A673 (cell line): Measurements from ENCODE around the gene NPPA.

Source experiments
- CTCF ChIP-seq: fragments of 300-800, 200-600 bp; sonication (generic); conservative IDR thresholded peaks from 2 replicates; pipeline ENCODE4 v1.5.1; 2017; ENCODE audit warnings: low read depth, mild to moderate bottlenecking, antibody characterized with exemption, low read length, moderate library complexity, mixed read lengths
- EZH2 ChIP-seq: fragments of 200-600 bp; sonication (generic); IDR thresholded peaks from 2 replicates; pipeline ENCODE4 v1.6.1; 2017; ENCODE audit warnings: borderline replicate concordance, low read depth, mild to moderate bottlenecking, mixed read lengths, antibody characterized with exemption, low read length; ENCODE audit not compliant: poor library complexity, severe bottlenecking

DNA sequence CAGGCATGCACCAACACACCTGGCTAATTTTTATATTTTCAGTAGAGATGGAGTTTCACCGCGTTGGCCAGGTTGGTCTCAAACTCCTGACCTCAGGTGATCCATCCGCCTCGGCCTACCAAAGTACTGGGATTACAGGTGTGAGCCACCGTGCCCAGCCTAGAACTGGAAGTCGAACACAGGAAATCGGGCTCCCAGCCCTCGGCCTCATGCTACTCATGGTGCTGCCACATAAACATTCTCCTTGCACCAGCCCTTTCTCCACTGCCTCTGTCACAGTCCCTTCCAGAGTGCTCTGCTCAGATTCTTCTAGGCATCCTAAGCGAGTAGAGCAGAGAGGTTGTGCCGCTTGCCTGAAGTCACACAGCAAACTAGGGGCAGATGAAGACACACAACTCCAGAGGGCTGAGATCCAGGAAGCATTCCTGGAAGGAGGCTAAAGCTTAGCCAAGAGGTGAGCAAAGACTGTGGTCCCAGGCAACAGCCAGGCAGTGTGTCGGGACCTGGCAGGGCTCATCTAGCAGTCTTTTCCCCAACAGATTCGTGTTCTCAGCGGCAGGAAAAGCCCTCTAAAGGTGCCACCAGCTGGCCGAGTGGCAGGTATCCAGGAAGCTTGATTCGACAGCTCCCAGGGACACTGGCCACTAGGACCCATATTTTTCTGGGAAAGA lies 40.8 kb upstream of the NPPA start:
- no peak for TF ChIP-seq CTCF
- no peak for TF ChIP-seq EZH2
